ENCODE results near the gene CNN3.

CNN3 gene

DNA sequence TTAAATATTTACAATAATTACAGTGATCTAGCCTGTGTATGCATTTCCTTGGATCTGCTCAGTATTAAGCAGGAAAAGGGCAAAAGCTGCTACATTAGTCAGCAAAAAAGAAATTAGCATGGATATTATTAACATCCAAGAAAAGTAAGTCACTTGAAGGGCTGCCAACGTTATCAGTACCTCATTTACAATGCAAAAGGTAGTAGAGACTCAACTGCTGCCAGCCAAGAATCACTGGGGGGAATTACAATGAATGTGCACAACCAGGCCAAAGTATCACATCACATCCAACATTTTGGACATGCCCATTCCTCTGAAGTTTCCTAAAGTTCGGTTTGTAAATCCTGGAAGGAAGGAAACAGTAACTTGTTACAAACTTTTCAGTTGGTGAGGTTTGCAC lies 1.9 kb downstream of the CNN3 start:
- H3K9me3 Mint-ChIP-seq, result no peaks in the 10 kb centered on the region
- H3K27me3 Mint-ChIP-seq (ENCODE audit: low read depth), result peaks cover 58% of the 10 kb centered on the region
- peaks cover 10% of the 10 kb centered on the region for H3K4me1 Mint-ChIP-seq (ENCODE audit: low read depth)
- no peak overlapping the region for H3K4me3 Mint-ChIP-seq
- no peak overlapping the region for H3K27ac Mint-ChIP-seq
- DNase-seq (ENCODE audit: low spot score), result no peak
- peaks cover 2% of the 10 kb centered on the region for H3K36me3 Mint-ChIP-seq (ENCODE audit: low read depth)

GRCh38 chr1:94922761-94923331 lies 4.1 kb downstream of the CNN3 start:
- Mint-ChIP-seq H3K36me3 (ENCODE audit: low read depth) (peaks cover 2% of the 10 kb centered on the region), H3K27ac (no peak overlapping the region), H3K4me3 (no peak overlapping the region), H3K4me1 (ENCODE audit: low read depth) (peaks cover 10% of the 10 kb centered on the region), H3K9me3 (no peaks in the 10 kb centered on the region), H3K27me3 (ENCODE audit: low read depth) (peaks cover 46% of the 10 kb centered on the region)
- DNase-seq (ENCODE audit: low spot score), result no peak

DNA sequence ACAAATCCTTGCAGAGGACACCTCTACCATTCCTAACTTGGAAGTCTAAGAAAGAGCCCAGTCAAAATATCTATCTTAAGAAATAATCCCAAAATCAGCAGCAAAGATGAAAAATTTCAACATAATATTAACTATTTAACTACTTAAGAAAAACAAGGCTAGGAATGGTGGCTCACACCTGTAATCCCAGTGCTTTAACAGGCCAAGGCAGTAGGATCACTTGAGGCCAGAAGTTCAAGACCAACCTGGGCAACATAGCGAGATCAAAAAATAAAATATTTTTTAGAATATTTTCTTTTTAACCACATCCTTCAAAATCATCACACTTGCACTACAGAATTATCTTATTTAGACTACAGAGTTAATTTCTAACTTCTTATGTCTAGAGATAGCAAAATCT lies 4.9 kb downstream of the CNN3 start:
- Mint-ChIP-seq H3K27me3 (ENCODE audit: low read depth) (peaks cover 41% of the 10 kb centered on the region), H3K36me3 (ENCODE audit: low read depth) (no peaks in the 10 kb centered on the region), H3K27ac (no peak overlapping the region), H3K4me3 (no peak overlapping the region), H3K4me1 (ENCODE audit: low read depth) (peaks cover 10% of the 10 kb centered on the region), H3K9me3 (no peaks in the 10 kb centered on the region)
- no peak for DNase-seq (ENCODE audit: low spot score)

DNA sequence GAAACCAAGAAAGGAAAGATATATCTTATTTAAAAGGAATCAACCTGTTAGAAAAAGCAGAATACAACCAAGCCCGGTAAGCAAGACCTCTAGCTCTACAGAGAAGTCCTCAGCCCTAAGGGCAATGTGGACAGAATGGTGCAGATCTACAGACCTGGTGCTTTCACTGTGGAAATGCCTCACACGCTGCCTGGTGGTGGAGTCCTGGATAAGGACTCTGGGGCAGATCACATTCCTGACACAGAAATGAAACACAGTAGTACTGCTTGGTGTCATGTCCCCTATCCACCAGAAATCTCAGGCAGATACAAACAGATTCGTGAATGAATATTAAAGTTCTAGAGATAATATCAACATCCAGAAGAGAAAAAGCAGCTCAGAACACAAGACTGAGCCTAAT lies 6.8 kb downstream of the CNN3 start:
- Mint-ChIP-seq H3K4me1 (ENCODE audit: low read depth) (peaks cover 2% of the 10 kb centered on the region), H3K36me3 (ENCODE audit: low read depth) (no peaks in the 10 kb centered on the region), H3K9me3 (no peaks in the 10 kb centered on the region), H3K27me3 (ENCODE audit: low read depth) (peaks cover 30% of the 10 kb centered on the region), H3K27ac (no peak overlapping the region), H3K4me3 (no peak overlapping the region)
- DNase-seq (ENCODE audit: low spot score), result no peak

- no peaks in the 10 kb centered on the region for H3K4me1 Mint-ChIP-seq (ENCODE audit: low read depth)
- no peaks in the 10 kb centered on the region for H3K9me3 Mint-ChIP-seq
- no peak overlapping the region for H3K27ac Mint-ChIP-seq
- H3K4me3 Mint-ChIP-seq, result no peak overlapping the region
- DNase-seq (ENCODE audit: low spot score), result no peak
- H3K27me3 Mint-ChIP-seq (ENCODE audit: low read depth), result peaks cover 24% of the 10 kb centered on the region
- H3K36me3 Mint-ChIP-seq (ENCODE audit: low read depth), result no peaks in the 10 kb centered on the region
Measured at GRCh38 chr1:94919241-94920030, 7.5 kb downstream of the CNN3 start.

DNA sequence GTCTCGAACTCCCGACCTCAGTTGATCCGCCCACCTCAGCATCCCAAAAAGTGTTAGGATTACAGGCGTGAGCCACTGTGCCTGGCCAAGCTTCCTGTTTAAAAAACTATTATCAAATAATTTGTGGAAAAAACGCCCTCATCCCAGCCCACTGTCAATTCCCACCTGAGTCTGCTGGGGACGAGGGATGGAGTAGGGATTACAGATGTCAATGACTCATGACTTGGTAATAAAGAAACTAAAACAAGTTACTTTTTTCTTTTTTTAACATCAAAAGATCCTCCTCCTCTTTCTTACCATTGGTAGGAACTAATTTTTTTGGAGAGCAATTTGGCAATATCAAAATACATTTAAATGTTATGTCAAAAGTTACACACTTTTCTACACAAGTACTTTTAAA lies 9.7 kb downstream of the CNN3 start:
- H3K36me3 Mint-ChIP-seq (ENCODE audit: low read depth), result no peaks in the 10 kb centered on the region

GRCh38 chr1:94912263-94913184 lies 14.4 kb downstream of the CNN3 start:
- Mint-ChIP-seq H3K27ac (no peak overlapping the region), H3K4me3 (no peak overlapping the region), H3K36me3 (ENCODE audit: low read depth) (no peaks in the 10 kb centered on the region), H3K9me3 (no peaks in the 10 kb centered on the region), H3K27me3 (ENCODE audit: low read depth) (peaks cover 10% of the 10 kb centered on the region), H3K4me1 (ENCODE audit: low read depth) (no peaks in the 10 kb centered on the region)
- DNase-seq (ENCODE audit: low spot score), result no peak

More for the DNA sequence above, 9.7 kb downstream of the CNN3 start:
- Mint-ChIP-seq H3K4me3 (no peak overlapping the region), H3K27ac (no peak overlapping the region), H3K4me1 (ENCODE audit: low read depth) (no peaks in the 10 kb centered on the region), H3K27me3 (ENCODE audit: low read depth) (peaks cover 15% of the 10 kb centered on the region), H3K9me3 (no peaks in the 10 kb centered on the region)
- DNase-seq (ENCODE audit: low spot score), result no peak

GRCh38 chr1:94909486-94909885 lies 17.4 kb downstream of the CNN3 start:
- Mint-ChIP-seq H3K27me3 (ENCODE audit: low read depth) (peaks cover 10% of the 10 kb centered on the region), H3K27ac (no peak overlapping the region), H3K9me3 (no peaks in the 10 kb centered on the region), H3K4me1 (ENCODE audit: low read depth) (no peaks in the 10 kb centered on the region), H3K4me3 (no peak overlapping the region), H3K36me3 (ENCODE audit: low read depth) (no peaks in the 10 kb centered on the region)
- DNase-seq (ENCODE audit: low spot score), result no peak

- H3K9me3 Mint-ChIP-seq, result no peaks in the 10 kb centered on the region
- H3K4me3 Mint-ChIP-seq, result no peak overlapping the region
- H3K27me3 Mint-ChIP-seq (ENCODE audit: low read depth), result peaks cover 10% of the 10 kb centered on the region
- H3K27ac Mint-ChIP-seq, result no peak overlapping the region
- no peak for DNase-seq (ENCODE audit: low spot score)
- H3K36me3 Mint-ChIP-seq (ENCODE audit: low read depth), result no peaks in the 10 kb centered on the region
- H3K4me1 Mint-ChIP-seq (ENCODE audit: low read depth), result no peaks in the 10 kb centered on the region
Measured at GRCh38 chr1:94908965-94909364, 17.9 kb downstream of the CNN3 start.

GRCh38 chr1:94908190-94908589 lies 18.7 kb downstream of the CNN3 start:
- no peak for DNase-seq (ENCODE audit: low spot score)
- Mint-ChIP-seq H3K4me1 (ENCODE audit: low read depth) (no peaks in the 10 kb centered on the region), H3K27me3 (ENCODE audit: low read depth) (peaks cover 5% of the 10 kb centered on the region), H3K27ac (no peak overlapping the region), H3K36me3 (ENCODE audit: low read depth) (no peaks in the 10 kb centered on the region), H3K4me3 (no peak overlapping the region), H3K9me3 (no peaks in the 10 kb centered on the region)

DNA sequence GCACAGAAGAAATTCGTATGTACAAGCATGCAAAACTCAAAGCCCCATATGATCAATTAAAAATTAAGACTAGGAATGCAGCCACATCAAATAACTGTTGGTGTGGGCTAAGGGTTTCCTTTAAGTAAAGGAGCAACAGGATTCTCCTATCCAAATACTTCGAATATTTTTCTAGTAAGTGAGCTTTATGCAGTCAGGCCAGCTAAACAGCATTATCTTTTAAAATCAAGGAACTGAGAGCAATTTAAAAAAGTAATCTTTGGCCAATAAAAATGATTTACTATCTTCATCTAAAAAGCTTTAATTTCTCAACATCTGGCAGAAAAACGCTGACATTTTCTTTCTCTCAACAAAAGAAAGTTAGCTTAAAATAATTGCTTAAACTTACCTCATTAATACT lies 19.8 kb downstream of the CNN3 start:
- Mint-ChIP-seq H3K4me1 (ENCODE audit: low read depth) (no peaks in the 10 kb centered on the region), H3K27ac (no peak overlapping the region), H3K27me3 (ENCODE audit: low read depth) (peaks cover 5% of the 10 kb centered on the region), H3K4me3 (no peak overlapping the region), H3K9me3 (no peaks in the 10 kb centered on the region), H3K36me3 (ENCODE audit: low read depth) (no peaks in the 10 kb centered on the region)
- no peak for DNase-seq (ENCODE audit: low spot score)

DNA sequence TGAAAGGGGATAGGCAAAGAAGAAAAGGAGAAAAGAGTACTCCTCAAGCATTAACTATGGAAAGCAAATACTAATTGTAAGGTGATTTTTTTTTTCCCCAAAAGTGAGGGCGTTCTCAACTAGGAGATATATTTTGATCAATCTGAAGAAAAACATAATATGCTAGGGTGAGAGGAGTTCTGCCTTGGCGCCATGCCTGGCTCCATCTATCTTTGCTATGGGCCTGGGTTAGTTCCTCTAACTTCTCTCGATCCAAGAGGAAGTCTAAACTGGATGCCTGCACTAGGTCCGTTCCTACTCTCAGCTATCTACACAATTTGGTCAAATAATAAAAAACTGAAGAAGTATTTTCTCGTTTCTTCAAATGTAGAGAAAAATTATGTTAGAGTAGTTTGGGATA lies 20.5 kb downstream of the CNN3 start:
- DNase-seq (ENCODE audit: low spot score), result no peak
- peaks cover 5% of the 10 kb centered on the region for H3K27me3 Mint-ChIP-seq (ENCODE audit: low read depth)
- no peak overlapping the region for H3K27ac Mint-ChIP-seq
- H3K4me3 Mint-ChIP-seq, result no peak overlapping the region
- H3K36me3 Mint-ChIP-seq (ENCODE audit: low read depth), result no peaks in the 10 kb centered on the region
- H3K9me3 Mint-ChIP-seq, result no peaks in the 10 kb centered on the region
- no peaks in the 10 kb centered on the region for H3K4me1 Mint-ChIP-seq (ENCODE audit: low read depth)

- no peaks in the 10 kb centered on the region for H3K9me3 Mint-ChIP-seq
- DNase-seq (ENCODE audit: low spot score), result no peak
- H3K27me3 Mint-ChIP-seq (ENCODE audit: low read depth), result no peaks in the 10 kb centered on the region
- H3K4me3 Mint-ChIP-seq, result no peak overlapping the region
- H3K36me3 Mint-ChIP-seq (ENCODE audit: low read depth), result no peaks in the 10 kb centered on the region
- no peak overlapping the region for H3K27ac Mint-ChIP-seq
- H3K4me1 Mint-ChIP-seq (ENCODE audit: low read depth), result no peaks in the 10 kb centered on the region
Measured at GRCh38 chr1:94905207-94905606, 21.7 kb downstream of the CNN3 start.
